ENCODE measurements around the gene WDR47. TPM values are rescaled to one million over a fixed set of nuclear protein-coding genes. Genes with fewer than 3 reads are reported as not detected.
"Not testable (repeated sequence)": the region's sequence is repeated elsewhere in the genome, so short reads cannot be mapped to it uniquely, and the experiment has no call there.

The WDR47 gene
- total RNA-seq, 4 donors from 2014 or later = 13.9 to 18.8 (median 17.5) TPM

- DNase-seq (no peak), ATAC-seq (no peak)
- Histone ChIP-seq H3K36me3 (peaks cover 0 to 34% of the 10 kb centered on the region in 2 donors), H3K4me1 (no peaks in the 10 kb centered on the region), H3K27me3 (no peaks in the 10 kb centered on the region), H3K9me3 (no peaks in the 10 kb centered on the region), H3K4me3 (no peak overlapping the region), H3K27ac (no peak overlapping the region)
- in situ Hi-C loops (cut with MboI; ENCODE audit: low sequenced_read_pairs in 4 of 4) = no loop called here
- no peak for TF ChIP-seq CTCF (IDR thresholded peaks at IDR 0.05 in 4 of 5, conservative IDR thresholded peaks at IDR 0.05 in 1 of 5)
- no peak for TF ChIP-seq POLR2A (IDR thresholded peaks at IDR 0.05)
- intact Hi-C loops (cut with DNase I; ENCODE audit: low total_unique reads) = no loop called here
Observed at GRCh38 chr1:109060707-109061106, 18.8 kb upstream of the WDR47 start.

- TF ChIP-seq CTCF (IDR thresholded peaks at IDR 0.05 in 4 of 5, conservative IDR thresholded peaks at IDR 0.05 in 1 of 5) = no peak
- no peak for TF ChIP-seq POLR2A (IDR thresholded peaks at IDR 0.05)
- Histone ChIP-seq H3K9me3 (no peaks in the 10 kb centered on the region), H3K27me3 (no peaks in the 10 kb centered on the region), H3K36me3 (peaks cover 0 to 20% of the 10 kb centered on the region in 2 donors), H3K27ac (no peak overlapping the region), H3K4me1 (no peaks in the 10 kb centered on the region), H3K4me3 (no peak overlapping the region)
- intact Hi-C loops (cut with DNase I; ENCODE audit: low total_unique reads) (no loop called here), in situ Hi-C loops (cut with MboI; ENCODE audit: low sequenced_read_pairs in 4 of 4) (no loop called here)
- no peak for DNase-seq
- no peak for ATAC-seq
Observed at GRCh38 chr1:109059026-109059425, 17.1 kb upstream of the WDR47 start.

- no peaks in the 10 kb centered on the region for H3K36me3 ChIP-seq
- in situ Hi-C loops (cut with MboI; ENCODE audit: low sequenced_read_pairs in 4 of 4) = no loop called here
- TF ChIP-seq CTCF (IDR thresholded peaks at IDR 0.05 in 4 of 5, conservative IDR thresholded peaks at IDR 0.05 in 1 of 5) (no peak), POLR2A (IDR thresholded peaks at IDR 0.05) (no peak)
Observed at GRCh38 chr1:109056064-109056463, 14.2 kb upstream of the WDR47 start.

GRCh38 chr1:109052145-109052544 lies 10.2 kb upstream of the WDR47 start:
- in situ Hi-C loops (cut with MboI; ENCODE audit: low sequenced_read_pairs in 4 of 4); ATAC-seq; H3K4me3 ChIP-seq; DNase-seq; H3K27me3 ChIP-seq; intact Hi-C loops (cut with DNase I; ENCODE audit: low total_unique reads); H3K27ac ChIP-seq; H3K9me3 ChIP-seq; H3K4me1 ChIP-seq; H3K36me3 ChIP-seq: not testable (repeated sequence)

More at GRCh38 chr1:109056064-109056463, 14.2 kb upstream of the WDR47 start:
- H3K27ac ChIP-seq = no peak overlapping the region
- DNase-seq = no peak
- no peak for ATAC-seq
- intact Hi-C loops (cut with DNase I; ENCODE audit: low total_unique reads) = no loop called here
- no peaks in the 10 kb centered on the region for H3K4me1 ChIP-seq
- no peaks in the 10 kb centered on the region for H3K27me3 ChIP-seq
- H3K4me3 ChIP-seq = no peak overlapping the region
- no peaks in the 10 kb centered on the region for H3K9me3 ChIP-seq

- no peak for ATAC-seq
- TF ChIP-seq POLR2A (IDR thresholded peaks at IDR 0.05) (no peak), CTCF (IDR thresholded peaks at IDR 0.05 in 4 of 5, conservative IDR thresholded peaks at IDR 0.05 in 1 of 5) (no peak)
- DNase-seq = no peak
Observed at GRCh38 chr1:109050228-109050995, 8.5 kb upstream of the WDR47 start.

More at GRCh38 chr1:109050228-109050995, 8.5 kb upstream of the WDR47 start:
- no peaks in the 10 kb centered on the region for H3K4me1 ChIP-seq
- in situ Hi-C loops (cut with MboI; ENCODE audit: low sequenced_read_pairs in 4 of 4) = no loop called here
- H3K27ac ChIP-seq = no peak overlapping the region
- no peaks in the 10 kb centered on the region for H3K36me3 ChIP-seq
- no peak overlapping the region for H3K4me3 ChIP-seq
- H3K27me3 ChIP-seq = no peaks in the 10 kb centered on the region
- intact Hi-C loops (cut with DNase I; ENCODE audit: low total_unique reads) = no loop called here
- H3K9me3 ChIP-seq = no peaks in the 10 kb centered on the region
